Measurements from ENCODE around the gene GALNT17.

GALNT17 gene

GRCh38 chr7:71712653-71713180 is 580.8 kb downstream of the GALNT17 start:
- Histone ChIP-seq H3K9ac (ENCODE audit: low read length) (no peak overlapping the region), H2AFZ (ENCODE audit: insufficient read depth, low read length, poor library complexity) (no peak overlapping the region), H3K4me2 (ENCODE audit: low read length) (no peak overlapping the region), H2BK12ac (ENCODE audit: low read length) (no peak overlapping the region), H3K18ac (ENCODE audit: low read length) (no peak overlapping the region), H3K23ac (ENCODE audit: low read length) (no peak overlapping the region), H3K4me3 (ENCODE audit: low read depth, low read length) (no peak overlapping the region), H3K9me3 (ENCODE audit: insufficient read depth, low read depth, low read length) (no peaks in the 10 kb centered on the region), H4K12ac (ENCODE audit: low read depth, low read length) (no peak overlapping the region), H2BK5ac (ENCODE audit: low read depth, low read length, poor library complexity) (no peak overlapping the region), H3K4me1 (ENCODE audit: control insufficient read depth in 1 of 2, insufficient read depth in 2 of 2, low read length in 2 of 2) (no peaks in the 10 kb centered on the region), H3K27ac (ENCODE audit: low read depth, low read length) (no peak overlapping the region), H3K27me3 (ENCODE audit: insufficient read depth, low read length) (no peaks in the 10 kb centered on the region), H4K8ac (ENCODE audit: low read depth, low read length) (no peak overlapping the region), H2BK120ac (ENCODE audit: insufficient read depth, low read length, poor library complexity) (no peak overlapping the region), H3K14ac (ENCODE audit: low read length) (no peak overlapping the region), H3K4ac (ENCODE audit: low read depth, low read length) (no peak overlapping the region), H3K79me2 (ENCODE audit: control insufficient read depth, insufficient read depth, low read length, poor library complexity) (no peaks in the 10 kb centered on the region), H4K91ac (ENCODE audit: low read depth, low read length) (no peak overlapping the region), H2AK5ac (ENCODE audit: low read length) (no peak overlapping the region), H3K36me3 (ENCODE audit: control insufficient read depth in 1 of 2, insufficient read depth in 2 of 2, low read length in 2 of 2) (no peaks in the 10 kb centered on the region), H3K79me1 (ENCODE audit: low read length) (no peaks in the 10 kb centered on the region)
- DNase-seq = no peak
- no CpG with 5 or more reads among the region's 9 CpGs for WGBS (ENCODE audit: extremely low coverage, insufficient coverage, insufficient read length)

DNA sequence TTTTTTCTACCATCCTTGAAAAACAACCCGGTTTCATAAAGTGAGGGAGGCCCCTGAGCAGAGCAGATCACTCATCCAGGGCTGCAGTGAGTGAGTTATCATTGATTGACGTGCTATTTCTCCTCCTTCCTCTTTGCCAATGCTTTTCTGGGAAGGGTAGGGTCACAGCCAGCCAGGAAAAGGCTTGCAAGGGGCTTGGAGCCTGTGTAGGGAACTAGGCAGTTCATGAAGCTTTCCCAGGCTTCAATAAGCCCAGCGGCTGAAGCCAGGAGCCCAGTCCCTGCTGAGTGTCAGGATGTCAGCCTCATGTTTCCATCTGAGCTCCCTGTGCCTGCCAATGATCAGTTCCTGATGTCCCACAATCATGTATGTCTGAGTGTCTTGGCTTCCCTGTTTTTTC is 584.7 kb downstream of the GALNT17 start:
- no peak overlapping the region for H3K4me3 ChIP-seq (ENCODE audit: low read depth, low read length)
- H2AK5ac ChIP-seq (ENCODE audit: low read length) = no peak overlapping the region
- no peak overlapping the region for H3K4me2 ChIP-seq (ENCODE audit: low read length)
- no peak overlapping the region for H4K91ac ChIP-seq (ENCODE audit: low read depth, low read length)
- no peaks in the 10 kb centered on the region for H3K4me1 ChIP-seq (ENCODE audit: control insufficient read depth in 1 of 2, insufficient read depth in 2 of 2, low read length in 2 of 2)
- H4K8ac ChIP-seq (ENCODE audit: low read depth, low read length) = no peak overlapping the region
- no peak overlapping the region for H2BK5ac ChIP-seq (ENCODE audit: low read depth, low read length, poor library complexity)
- no peak overlapping the region for H3K27ac ChIP-seq (ENCODE audit: low read depth, low read length)
- no peak overlapping the region for H3K9ac ChIP-seq (ENCODE audit: low read length)
- DNase-seq = no peak
- H3K27me3 ChIP-seq (ENCODE audit: insufficient read depth, low read length) = no peaks in the 10 kb centered on the region
- H2AFZ ChIP-seq (ENCODE audit: insufficient read depth, low read length, poor library complexity) = no peak overlapping the region
- no CpG with 5 or more reads among the region's 3 CpGs for WGBS (ENCODE audit: extremely low coverage, insufficient coverage, insufficient read length)
- no peaks in the 10 kb centered on the region for H3K79me1 ChIP-seq (ENCODE audit: low read length)
- H3K36me3 ChIP-seq (ENCODE audit: control insufficient read depth in 1 of 2, insufficient read depth in 2 of 2, low read length in 2 of 2) = no peaks in the 10 kb centered on the region
- H3K9me3 ChIP-seq (ENCODE audit: insufficient read depth, low read depth, low read length) = no peaks in the 10 kb centered on the region
- H2BK12ac ChIP-seq (ENCODE audit: low read length) = no peak overlapping the region
- H3K18ac ChIP-seq (ENCODE audit: low read length) = no peak overlapping the region
- H3K14ac ChIP-seq (ENCODE audit: low read length) = no peak overlapping the region
- no peak overlapping the region for H3K4ac ChIP-seq (ENCODE audit: low read depth, low read length)
- H3K23ac ChIP-seq (ENCODE audit: low read length) = no peak overlapping the region
- no peaks in the 10 kb centered on the region for H3K79me2 ChIP-seq (ENCODE audit: control insufficient read depth, insufficient read depth, low read length, poor library complexity)
- no peak overlapping the region for H2BK120ac ChIP-seq (ENCODE audit: insufficient read depth, low read length, poor library complexity)
- H4K12ac ChIP-seq (ENCODE audit: low read depth, low read length) = no peak overlapping the region

- Histone ChIP-seq H4K12ac (ENCODE audit: low read depth, low read length) (no peak overlapping the region), H2AFZ (ENCODE audit: insufficient read depth, low read length, poor library complexity) (no peak overlapping the region), H4K91ac (ENCODE audit: low read depth, low read length) (no peak overlapping the region), H3K9me3 (ENCODE audit: insufficient read depth, low read depth, low read length) (no peaks in the 10 kb centered on the region), H3K4me2 (ENCODE audit: low read length) (no peak overlapping the region), H3K79me2 (ENCODE audit: control insufficient read depth, insufficient read depth, low read length, poor library complexity) (no peaks in the 10 kb centered on the region), H4K8ac (ENCODE audit: low read depth, low read length) (no peak overlapping the region), H3K4me3 (ENCODE audit: low read depth, low read length) (no peak overlapping the region), H3K9ac (ENCODE audit: low read length) (no peak overlapping the region), H3K27ac (ENCODE audit: low read depth, low read length) (no peak overlapping the region), H3K79me1 (ENCODE audit: low read length) (no peaks in the 10 kb centered on the region), H3K4me1 (ENCODE audit: control insufficient read depth in 1 of 2, insufficient read depth in 2 of 2, low read length in 2 of 2) (no peaks in the 10 kb centered on the region), H2AK5ac (ENCODE audit: low read length) (no peak overlapping the region), H2BK5ac (ENCODE audit: low read depth, low read length, poor library complexity) (no peak overlapping the region), H3K18ac (ENCODE audit: low read length) (no peak overlapping the region), H3K36me3 (ENCODE audit: control insufficient read depth in 1 of 2, insufficient read depth in 2 of 2, low read length in 2 of 2) (no peaks in the 10 kb centered on the region), H3K14ac (ENCODE audit: low read length) (no peak overlapping the region), H3K4ac (ENCODE audit: low read depth, low read length) (no peak overlapping the region), H3K23ac (ENCODE audit: low read length) (no peak overlapping the region), H2BK120ac (ENCODE audit: insufficient read depth, low read length, poor library complexity) (no peak overlapping the region), H3K27me3 (ENCODE audit: insufficient read depth, low read length) (no peaks in the 10 kb centered on the region), H2BK12ac (ENCODE audit: low read length) (no peak overlapping the region)
- DNase-seq = no peak
- no CpG with 5 or more reads among the region's 6 CpGs for WGBS (ENCODE audit: extremely low coverage, insufficient coverage, insufficient read length)
Observed at GRCh38 chr7:71718563-71718962, 586.6 kb downstream of the GALNT17 start.

DNA sequence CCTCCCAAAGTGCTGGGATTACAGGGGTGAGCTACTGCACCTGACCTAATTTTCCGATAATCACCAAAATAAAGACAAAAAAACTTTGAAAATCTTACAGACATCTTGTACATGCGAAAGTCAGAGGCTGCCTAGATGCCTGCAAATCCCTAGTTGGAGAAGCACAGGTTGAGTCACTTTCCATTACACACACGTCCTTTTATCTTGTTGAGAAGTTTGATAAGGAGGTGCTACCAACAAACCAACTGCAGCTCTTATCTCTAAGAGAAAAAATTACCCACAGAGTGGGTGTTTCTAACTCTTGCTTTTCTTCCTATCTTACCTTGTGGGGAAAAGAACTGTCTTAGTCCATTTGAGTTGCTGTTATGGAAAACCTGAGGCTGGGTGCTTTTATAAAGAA is 589.8 kb downstream of the GALNT17 start:
- no peak overlapping the region for H3K9ac ChIP-seq (ENCODE audit: low read length)

More for the DNA sequence above, 589.8 kb downstream of the GALNT17 start:
- H2AK5ac ChIP-seq (ENCODE audit: low read length) = no peak overlapping the region
- DNase-seq = no peak
- no peak overlapping the region for H4K12ac ChIP-seq (ENCODE audit: low read depth, low read length)
- no peak overlapping the region for H3K18ac ChIP-seq (ENCODE audit: low read length)
- no peaks in the 10 kb centered on the region for H3K79me1 ChIP-seq (ENCODE audit: low read length)
- H3K4ac ChIP-seq (ENCODE audit: low read depth, low read length) = no peak overlapping the region
- H4K91ac ChIP-seq (ENCODE audit: low read depth, low read length) = no peak overlapping the region
- H2AFZ ChIP-seq (ENCODE audit: insufficient read depth, low read length, poor library complexity) = no peak overlapping the region
- no peak overlapping the region for H3K14ac ChIP-seq (ENCODE audit: low read length)
- no peak overlapping the region for H4K8ac ChIP-seq (ENCODE audit: low read depth, low read length)
- no peaks in the 10 kb centered on the region for H3K36me3 ChIP-seq (ENCODE audit: control insufficient read depth in 1 of 2, insufficient read depth in 2 of 2, low read length in 2 of 2)
- H3K4me1 ChIP-seq (ENCODE audit: control insufficient read depth in 1 of 2, insufficient read depth in 2 of 2, low read length in 2 of 2) = no peaks in the 10 kb centered on the region
- H2BK5ac ChIP-seq (ENCODE audit: low read depth, low read length, poor library complexity) = no peak overlapping the region
- no peaks in the 10 kb centered on the region for H3K9me3 ChIP-seq (ENCODE audit: insufficient read depth, low read depth, low read length)
- H3K23ac ChIP-seq (ENCODE audit: low read length) = no peak overlapping the region
- no peaks in the 10 kb centered on the region for H3K27me3 ChIP-seq (ENCODE audit: insufficient read depth, low read length)
- no CpG with 5 or more reads among the region's 3 CpGs for WGBS (ENCODE audit: extremely low coverage, insufficient coverage, insufficient read length)
- H3K4me3 ChIP-seq (ENCODE audit: low read depth, low read length) = no peak overlapping the region
- no peak overlapping the region for H2BK120ac ChIP-seq (ENCODE audit: insufficient read depth, low read length, poor library complexity)
- no peak overlapping the region for H3K27ac ChIP-seq (ENCODE audit: low read depth, low read length)
- H3K4me2 ChIP-seq (ENCODE audit: low read length) = no peak overlapping the region
- H2BK12ac ChIP-seq (ENCODE audit: low read length) = no peak overlapping the region
- no peaks in the 10 kb centered on the region for H3K79me2 ChIP-seq (ENCODE audit: control insufficient read depth, insufficient read depth, low read length, poor library complexity)
